ENCODE data around the gene SLC24A3. TPM values are rescaled to one million over a fixed set of nuclear protein-coding genes. Genes with fewer than 3 reads are reported as not detected.

The SLC24A3 gene
- total and polyA plus RNA-seq, 2 donors from 2014 or later = 0.86 to 5.2 TPM

DNA sequence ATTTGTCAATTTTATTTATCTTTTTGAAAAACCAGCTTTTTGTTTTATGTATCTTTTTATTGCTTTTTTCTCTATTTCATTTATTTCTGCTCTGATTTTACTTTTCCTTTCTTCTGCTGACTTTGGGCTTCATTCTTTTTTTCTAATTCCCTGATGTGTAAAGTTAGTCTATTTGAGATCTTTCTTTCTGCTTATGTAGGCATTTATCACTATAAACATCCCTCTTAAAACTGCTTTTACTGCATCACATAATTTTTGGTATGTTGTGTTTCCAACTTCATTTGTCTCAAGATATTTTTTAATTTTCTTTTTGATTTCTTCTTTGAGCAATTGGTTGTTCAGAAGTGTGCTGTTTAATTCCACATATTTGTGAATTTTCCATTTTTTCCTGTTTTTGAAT lies 174.8 kb downstream of the SLC24A3 start:
- H3K4me1 ChIP-seq (ENCODE audit: control insufficient read depth in 2 of 3, insufficient read depth in 2 of 3, low read depth in 1 of 3, low read length in 3 of 3) = no peaks in the 10 kb centered on the region
- no peak for FAIRE-seq
- intact Hi-C loops (cut with DNase I) = no loop called here

GRCh38 chr20:19392344-19393130 lies 180.1 kb downstream of the SLC24A3 start:
- H3K4me3 ChIP-seq (ENCODE audit: low read length in 3 of 3) = no peak overlapping the region
- FAIRE-seq (no peak), DNase-seq (no peak)
- H3K4me1 ChIP-seq (ENCODE audit: control insufficient read depth in 2 of 3, insufficient read depth in 2 of 3, low read depth in 1 of 3, low read length in 3 of 3) = no peaks in the 10 kb centered on the region
- H3K27ac ChIP-seq (ENCODE audit: low read depth in 2 of 2, low read length in 2 of 2) = no peak overlapping the region
- H3K9ac ChIP-seq (ENCODE audit: low read length in 3 of 3) = no peak overlapping the region
- intact Hi-C loops (cut with DNase I) = no loop called here
- peaks cover 0 to 7% (median 0%) of the 10 kb centered on the region in 3 donors for H3K9me3 ChIP-seq (ENCODE audit: control insufficient read depth in 2 of 3, insufficient read depth in 1 of 3, low read length in 3 of 3)
- H3K27me3 ChIP-seq (ENCODE audit: control insufficient read depth, insufficient read depth, low read length) = no peaks in the 10 kb centered on the region
- no peak for TF ChIP-seq CTCF (IDR thresholded peaks at IDR 0.05; ENCODE audit: borderline replicate concordance, extremely low read depth, insufficient read depth)
- no peaks in the 10 kb centered on the region for H3K36me3 ChIP-seq (ENCODE audit: control insufficient read depth in 2 of 3, insufficient read depth in 3 of 3, low read length in 3 of 3)

More for the DNA sequence above, 174.8 kb downstream of the SLC24A3 start:
- DNase-seq = no peak
- no peak overlapping the region for H3K4me3 ChIP-seq (ENCODE audit: low read length in 3 of 3)
- no peak for TF ChIP-seq CTCF (IDR thresholded peaks at IDR 0.05; ENCODE audit: borderline replicate concordance, extremely low read depth, insufficient read depth)
- H3K27ac ChIP-seq (ENCODE audit: low read depth in 2 of 2, low read length in 2 of 2) = no peak overlapping the region
- H3K9ac ChIP-seq (ENCODE audit: low read length in 3 of 3) = no peak overlapping the region
- no peaks in the 10 kb centered on the region for H3K36me3 ChIP-seq (ENCODE audit: control insufficient read depth in 2 of 3, insufficient read depth in 3 of 3, low read length in 3 of 3)
- H3K9me3 ChIP-seq (ENCODE audit: control insufficient read depth in 2 of 3, insufficient read depth in 1 of 3, low read length in 3 of 3) = peaks cover 0 to 7% (median 0%) of the 10 kb centered on the region in 3 donors
- H3K27me3 ChIP-seq (ENCODE audit: control insufficient read depth, insufficient read depth, low read length) = no peaks in the 10 kb centered on the region

- peaks cover 0 to 6% (median 0%) of the 10 kb centered on the region in 3 donors for H3K9me3 ChIP-seq (ENCODE audit: control insufficient read depth in 2 of 3, insufficient read depth in 1 of 3, low read length in 3 of 3)
- peak in 1 of 5 donors; percentile 31 for DNase-seq
- no peak for TF ChIP-seq CTCF (IDR thresholded peaks at IDR 0.05; ENCODE audit: borderline replicate concordance, extremely low read depth, insufficient read depth)
- H3K27me3 ChIP-seq (ENCODE audit: control insufficient read depth, insufficient read depth, low read length) = no peaks in the 10 kb centered on the region
- H3K9ac ChIP-seq (ENCODE audit: low read length in 3 of 3) = no peak overlapping the region
- no peak overlapping the region for H3K27ac ChIP-seq (ENCODE audit: low read depth in 2 of 2, low read length in 2 of 2)
- no peaks in the 10 kb centered on the region for H3K36me3 ChIP-seq (ENCODE audit: control insufficient read depth in 2 of 3, insufficient read depth in 3 of 3, low read length in 3 of 3)
- no peak overlapping the region for H3K4me3 ChIP-seq (ENCODE audit: low read length in 3 of 3)
- intact Hi-C loops (cut with DNase I) = no loop called here
- FAIRE-seq = no peak
- H3K4me1 ChIP-seq (ENCODE audit: control insufficient read depth in 2 of 3, insufficient read depth in 2 of 3, low read depth in 1 of 3, low read length in 3 of 3) = no peaks in the 10 kb centered on the region
Measured at GRCh38 chr20:19396460-19397081, 184.1 kb downstream of the SLC24A3 start.

Data from kidney (tissue), 14 donors.